HL-60 (cell line): ENCODE data around the gene SH3GL1.

ENCODE experiments used
- GABPA ChIP-seq: IDR thresholded peaks from 2 replicates; pipeline ENCODE4 v1.6.1; 2012; ENCODE audit warnings: low read depth
- POLR2AphosphoS5 ChIP-seq: IDR thresholded peaks from 2 replicates; pipeline ENCODE4 v1.6.1; 2012; ENCODE audit warnings: low read depth
- SPI1 ChIP-seq: IDR thresholded peaks from 2 replicates; pipeline ENCODE4 v1.6.1; 2012; ENCODE audit warnings: low read depth, mild to moderate bottlenecking, borderline replicate concordance
- TF ChIP-seq, protein P1 (sequence below): IDR thresholded peaks from one replicate; pipeline ENCODE4 v1.5.1; 2011; ENCODE audit warnings: low read length, control low read depth, inconsistent platforms; ENCODE audit not compliant: insufficient read depth
- TF ChIP-seq, protein P2 (sequence below): IDR thresholded peaks from 2 replicates; pipeline ENCODE4 v1.6.1; 2012; ENCODE audit warnings: low read depth; ENCODE audit not compliant: insufficient replicate concordance

DNA sequence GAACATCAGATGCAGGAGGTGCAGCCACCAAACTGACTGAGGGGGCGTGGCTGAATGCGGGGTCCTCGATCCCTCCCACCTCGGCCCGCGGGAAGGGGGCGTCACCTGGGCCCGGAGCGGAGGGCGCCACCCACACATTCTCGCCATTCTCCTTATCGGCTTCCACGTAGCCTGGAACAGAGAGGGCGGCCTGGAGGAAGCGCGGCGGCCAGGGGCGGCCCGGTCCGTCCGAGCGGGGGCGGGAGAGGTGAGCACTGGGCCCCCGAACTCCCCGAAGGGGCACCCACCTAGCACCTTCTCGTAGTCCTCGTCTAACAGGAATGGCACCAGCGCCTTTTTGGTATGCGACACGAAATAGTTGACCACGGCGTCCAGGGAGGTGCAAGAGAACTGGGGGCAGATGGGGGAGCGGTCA is 73.5 kb downstream of the SH3GL1 start:
- TF ChIP-seq, protein P1, sequence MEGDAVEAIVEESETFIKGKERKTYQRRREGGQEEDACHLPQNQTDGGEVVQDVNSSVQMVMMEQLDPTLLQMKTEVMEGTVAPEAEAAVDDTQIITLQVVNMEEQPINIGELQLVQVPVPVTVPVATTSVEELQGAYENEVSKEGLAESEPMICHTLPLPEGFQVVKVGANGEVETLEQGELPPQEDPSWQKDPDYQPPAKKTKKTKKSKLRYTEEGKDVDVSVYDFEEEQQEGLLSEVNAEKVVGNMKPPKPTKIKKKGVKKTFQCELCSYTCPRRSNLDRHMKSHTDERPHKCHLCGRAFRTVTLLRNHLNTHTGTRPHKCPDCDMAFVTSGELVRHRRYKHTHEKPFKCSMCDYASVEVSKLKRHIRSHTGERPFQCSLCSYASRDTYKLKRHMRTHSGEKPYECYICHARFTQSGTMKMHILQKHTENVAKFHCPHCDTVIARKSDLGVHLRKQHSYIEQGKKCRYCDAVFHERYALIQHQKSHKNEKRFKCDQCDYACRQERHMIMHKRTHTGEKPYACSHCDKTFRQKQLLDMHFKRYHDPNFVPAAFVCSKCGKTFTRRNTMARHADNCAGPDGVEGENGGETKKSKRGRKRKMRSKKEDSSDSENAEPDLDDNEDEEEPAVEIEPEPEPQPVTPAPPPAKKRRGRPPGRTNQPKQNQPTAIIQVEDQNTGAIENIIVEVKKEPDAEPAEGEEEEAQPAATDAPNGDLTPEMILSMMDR = no peak
- TF ChIP-seq GABPA (no peak), POLR2AphosphoS5 (no peak), SPI1 (no peak)
- TF ChIP-seq, protein P2, sequence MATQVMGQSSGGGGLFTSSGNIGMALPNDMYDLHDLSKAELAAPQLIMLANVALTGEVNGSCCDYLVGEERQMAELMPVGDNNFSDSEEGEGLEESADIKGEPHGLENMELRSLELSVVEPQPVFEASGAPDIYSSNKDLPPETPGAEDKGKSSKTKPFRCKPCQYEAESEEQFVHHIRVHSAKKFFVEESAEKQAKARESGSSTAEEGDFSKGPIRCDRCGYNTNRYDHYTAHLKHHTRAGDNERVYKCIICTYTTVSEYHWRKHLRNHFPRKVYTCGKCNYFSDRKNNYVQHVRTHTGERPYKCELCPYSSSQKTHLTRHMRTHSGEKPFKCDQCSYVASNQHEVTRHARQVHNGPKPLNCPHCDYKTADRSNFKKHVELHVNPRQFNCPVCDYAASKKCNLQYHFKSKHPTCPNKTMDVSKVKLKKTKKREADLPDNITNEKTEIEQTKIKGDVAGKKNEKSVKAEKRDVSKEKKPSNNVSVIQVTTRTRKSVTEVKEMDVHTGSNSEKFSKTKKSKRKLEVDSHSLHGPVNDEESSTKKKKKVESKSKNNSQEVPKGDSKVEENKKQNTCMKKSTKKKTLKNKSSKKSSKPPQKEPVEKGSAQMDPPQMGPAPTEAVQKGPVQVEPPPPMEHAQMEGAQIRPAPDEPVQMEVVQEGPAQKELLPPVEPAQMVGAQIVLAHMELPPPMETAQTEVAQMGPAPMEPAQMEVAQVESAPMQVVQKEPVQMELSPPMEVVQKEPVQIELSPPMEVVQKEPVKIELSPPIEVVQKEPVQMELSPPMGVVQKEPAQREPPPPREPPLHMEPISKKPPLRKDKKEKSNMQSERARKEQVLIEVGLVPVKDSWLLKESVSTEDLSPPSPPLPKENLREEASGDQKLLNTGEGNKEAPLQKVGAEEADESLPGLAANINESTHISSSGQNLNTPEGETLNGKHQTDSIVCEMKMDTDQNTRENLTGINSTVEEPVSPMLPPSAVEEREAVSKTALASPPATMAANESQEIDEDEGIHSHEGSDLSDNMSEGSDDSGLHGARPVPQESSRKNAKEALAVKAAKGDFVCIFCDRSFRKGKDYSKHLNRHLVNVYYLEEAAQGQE = no peak
